Hepatocyte (in vitro differentiated cells): ENCODE measurements around the gene FLOT1. TPM values are rescaled to one million over a fixed set of nuclear protein-coding genes. Genes with fewer than 3 reads are reported as not detected.
A peak's percentile ranks its signal among the peaks of the same experiment; 100 is the strongest.
"Not testable (repeated sequence)": the region's sequence is repeated elsewhere in the genome, so short reads cannot be mapped to it uniquely, and the experiment has no call there.

ENCODE experiments used
- DNase-seq: peaks from one replicate; pipeline ENCODE4 v3.0.0-alpha.2; 2016; ENCODE audit warnings: low spot score
- H2AFZ ChIP-seq: fragments of 200-600 bp; sonication (generic); 2 replicates; pipeline ENCODE4 v1.6.0; 2016; ENCODE audit warnings: antibody characterized with exemption, mild to moderate bottlenecking
- H3K27ac ChIP-seq: fragments of 200-600 bp; sonication (generic); 2 replicates; pipeline ENCODE4 v1.5.1; 2016; ENCODE audit warnings: mild to moderate bottlenecking
- H3K27me3 ChIP-seq: fragments of 200-600 bp; sonication (generic); 2 replicates; pipeline ENCODE4 v1.6.1; 2016
- H3K36me3 ChIP-seq: fragments of 200-600 bp; sonication (generic); replicated peaks from 2 replicates; pipeline ENCODE4 v1.5.1; 2016; ENCODE audit warnings: low read depth; ENCODE audit not compliant: insufficient read depth
- H3K4me1 ChIP-seq: fragments of 200-600 bp; sonication (generic); 2 replicates; pipeline ENCODE4 v1.5.1; 2016; ENCODE audit warnings: mild to moderate bottlenecking, moderate library complexity; ENCODE audit not compliant: insufficient read depth
- H3K4me2 ChIP-seq: fragments of 200-600 bp; sonication (generic); 2 replicates; pipeline ENCODE4 v1.6.0; 2016
- H3K4me3 ChIP-seq: fragments of 200-600 bp; sonication (generic); 2 replicates; pipeline ENCODE4 v1.5.1; 2016; ENCODE audit warnings: mild to moderate bottlenecking
- H3K79me2 ChIP-seq: fragments of 200-600 bp; sonication (generic); 2 replicates; pipeline ENCODE4 v1.6.0; 2017; ENCODE audit warnings: mild to moderate bottlenecking
- H3K9me2 ChIP-seq: fragments of 200-600 bp; sonication (generic); replicated peaks from 2 replicates; pipeline ENCODE4 v1.6.0; 2017; ENCODE audit warnings: mild to moderate bottlenecking; ENCODE audit not compliant: insufficient read depth
- H3K9me3 ChIP-seq: fragments of 200-600 bp; sonication (generic); 2 replicates; pipeline ENCODE4 v1.5.1; 2016; ENCODE audit warnings: low read depth, mild to moderate bottlenecking
- H4K20me1 ChIP-seq: fragments of 200-600 bp; sonication (generic); 2 replicates; pipeline ENCODE4 v1.6.0; 2016; ENCODE audit warnings: mild to moderate bottlenecking; ENCODE audit not compliant: insufficient read depth, poor library complexity, severe bottlenecking
- EZH2 ChIP-seq: fragments of 200-600 bp; sonication (generic); IDR thresholded peaks from 2 replicates; pipeline ENCODE4 v1.6.1; 2016; ENCODE audit warnings: antibody characterized with exemption, mild to moderate bottlenecking, borderline replicate concordance
- EZH2phosphoT487 ChIP-seq: fragments of 200-600 bp; sonication (generic); IDR thresholded peaks from one replicate; pipeline ENCODE4 v1.6.1; 2018; ENCODE audit warnings: antibody characterized with exemption, mild to moderate bottlenecking, low read depth, moderate library complexity; ENCODE audit not compliant: unreplicated experiment, severe bottlenecking
- WGBS: methylation state at CpG from one replicate; pipeline ENCODE4 v1.1.6; 2016; ENCODE audit warnings: low lambda C conversion rate; ENCODE audit errors: missing lambda C conversion rate; 5-methylcytosine and 5-hydroxymethylcytosine counted together
- polyA plus RNA-seq: library from polyadenylated mRNA; unstranded; fragments of >200 nt; fragmentation: Nextera tagmentation; extraction: Ambion mirVana; gene quantifications from 2 replicates; pipeline ENCODE4 v1.2.1, GENCODE V29; 2016
- total RNA-seq: library from RNA; depleted of rRNA; stranded (reverse); fragments of >200 nt; gene quantifications from 2 replicates; pipeline ENCODE4 v1.2.3, GENCODE V29; 2014
- TF ChIP-seq, protein P1 (sequence below): fragments of 200-600 bp; sonication (generic); IDR thresholded peaks from 2 replicates; pipeline ENCODE4 v1.5.1; 2016; ENCODE audit warnings: antibody characterized with exemption, mild to moderate bottlenecking; ENCODE audit not compliant: poor library complexity

FLOT1 gene
- total and polyA plus RNA-seq, 2 experiments from 2014 or later, result 93.5 to 144 TPM

DNA sequence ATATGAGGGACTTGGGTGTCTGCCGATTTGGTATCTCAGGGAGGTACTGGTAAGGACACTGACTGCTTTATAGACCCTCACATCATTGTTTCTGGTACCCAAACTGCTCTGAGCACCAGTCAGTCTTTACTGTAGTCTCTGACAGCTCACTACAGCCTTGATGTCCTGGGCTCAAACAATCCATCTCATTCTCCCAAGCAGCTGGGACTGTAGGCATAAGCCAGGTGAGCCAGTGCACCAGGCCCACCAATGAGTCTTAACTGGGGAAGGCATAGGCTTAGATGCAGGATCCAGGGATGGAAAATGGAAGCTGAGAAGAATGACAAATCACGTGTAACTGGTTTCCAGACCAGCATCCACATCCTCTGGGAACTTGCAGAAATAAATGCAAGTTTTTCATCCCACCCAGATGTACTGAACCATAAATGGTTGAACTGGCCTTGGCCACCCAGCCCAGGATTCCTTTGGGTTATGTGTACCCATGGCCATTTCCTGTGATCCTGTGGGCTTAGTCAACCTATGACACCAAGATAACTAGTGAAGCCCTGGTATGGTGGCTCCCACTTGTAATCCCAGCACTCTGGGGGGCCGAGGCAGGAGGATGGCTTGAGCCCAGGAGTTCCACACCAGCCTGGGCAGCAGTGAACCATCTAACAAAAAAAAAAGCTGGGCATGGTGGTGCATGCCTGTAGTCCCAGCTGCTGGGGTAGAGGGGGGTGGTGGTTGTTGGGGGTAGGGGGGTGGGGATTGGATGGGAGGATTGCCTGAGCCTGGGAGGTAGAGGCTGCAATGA lies 16.6 kb downstream of the FLOT1 start:
- Histone ChIP-seq H3K79me2 (peaks cover 58% of the 10 kb centered on the region), H3K4me3 (no peak overlapping the region), H3K36me3 (no peaks in the 10 kb centered on the region), H2AFZ (no peak overlapping the region), H3K27me3 (no peaks in the 10 kb centered on the region), H3K4me2 (no peak overlapping the region), H3K9me2 (no peaks in the 10 kb centered on the region), H3K9me3 (no peaks in the 10 kb centered on the region), H3K27ac (peak overlapping the region; percentile 18), H3K4me1 (peaks cover 5% of the 10 kb centered on the region), H4K20me1 (peaks cover 46% of the 10 kb centered on the region)
- TF ChIP-seq, protein P1, sequence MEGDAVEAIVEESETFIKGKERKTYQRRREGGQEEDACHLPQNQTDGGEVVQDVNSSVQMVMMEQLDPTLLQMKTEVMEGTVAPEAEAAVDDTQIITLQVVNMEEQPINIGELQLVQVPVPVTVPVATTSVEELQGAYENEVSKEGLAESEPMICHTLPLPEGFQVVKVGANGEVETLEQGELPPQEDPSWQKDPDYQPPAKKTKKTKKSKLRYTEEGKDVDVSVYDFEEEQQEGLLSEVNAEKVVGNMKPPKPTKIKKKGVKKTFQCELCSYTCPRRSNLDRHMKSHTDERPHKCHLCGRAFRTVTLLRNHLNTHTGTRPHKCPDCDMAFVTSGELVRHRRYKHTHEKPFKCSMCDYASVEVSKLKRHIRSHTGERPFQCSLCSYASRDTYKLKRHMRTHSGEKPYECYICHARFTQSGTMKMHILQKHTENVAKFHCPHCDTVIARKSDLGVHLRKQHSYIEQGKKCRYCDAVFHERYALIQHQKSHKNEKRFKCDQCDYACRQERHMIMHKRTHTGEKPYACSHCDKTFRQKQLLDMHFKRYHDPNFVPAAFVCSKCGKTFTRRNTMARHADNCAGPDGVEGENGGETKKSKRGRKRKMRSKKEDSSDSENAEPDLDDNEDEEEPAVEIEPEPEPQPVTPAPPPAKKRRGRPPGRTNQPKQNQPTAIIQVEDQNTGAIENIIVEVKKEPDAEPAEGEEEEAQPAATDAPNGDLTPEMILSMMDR, result no peak
- TF ChIP-seq EZH2, result no peak
- TF ChIP-seq EZH2phosphoT487, result no peak
- WGBS, result 64% methylated on average over 3 of the region's 3 CpGs
- DNase-seq, result no peak

DNA sequence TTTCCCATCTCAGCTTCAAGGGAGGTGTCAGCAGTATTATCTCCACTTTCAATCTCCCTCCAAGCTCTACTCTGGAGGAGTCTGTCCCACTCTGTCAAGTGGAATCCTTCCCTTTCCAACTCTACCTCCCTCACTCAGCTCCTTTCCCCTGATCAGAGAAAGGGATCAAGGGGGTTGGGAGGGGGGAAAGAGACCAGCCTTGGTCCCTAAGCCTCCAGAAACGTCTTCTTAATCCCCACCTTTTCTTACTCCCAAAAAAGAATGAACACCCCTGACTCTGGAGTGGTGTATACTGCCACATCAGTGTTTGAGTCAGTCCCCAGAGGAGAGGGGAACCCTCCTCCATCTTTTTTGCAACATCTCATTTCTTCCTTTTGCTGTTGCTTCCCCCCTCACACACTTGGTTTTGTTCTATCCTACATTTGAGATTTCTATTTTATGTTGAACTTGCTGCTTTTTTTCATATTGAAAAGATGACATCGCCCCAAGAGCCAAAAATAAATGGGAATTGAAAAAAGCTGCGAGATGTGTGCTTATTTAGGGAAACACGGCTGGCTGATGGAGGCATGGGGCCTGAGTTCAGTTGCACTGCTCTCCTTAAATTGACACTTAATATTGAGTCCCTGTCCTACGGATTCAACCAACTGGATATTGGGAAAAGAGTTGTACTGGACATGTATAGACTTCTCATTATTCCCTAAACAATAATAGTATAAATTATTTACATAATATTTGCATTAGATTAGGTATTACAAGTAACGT lies 17.4 kb downstream of the FLOT1 start:
- Histone ChIP-seq H3K27me3 (no peaks in the 10 kb centered on the region), H4K20me1 (peaks cover 46% of the 10 kb centered on the region), H3K36me3 (no peaks in the 10 kb centered on the region), H2AFZ (no peak overlapping the region), H3K79me2 (peaks cover 60% of the 10 kb centered on the region), H3K27ac (peak overlapping the region; percentile 10), H3K4me3 (no peak overlapping the region), H3K9me3 (no peaks in the 10 kb centered on the region), H3K9me2 (no peaks in the 10 kb centered on the region), H3K4me2 (peak overlapping the region; percentile 23), H3K4me1 (peaks cover 5% of the 10 kb centered on the region)
- TF ChIP-seq EZH2 (no peak), EZH2phosphoT487 (no peak)
- TF ChIP-seq, protein P1, result no peak
- 77% methylated on average over 6 of the region's 6 CpGs for WGBS
- DNase-seq, result no peak

DNA sequence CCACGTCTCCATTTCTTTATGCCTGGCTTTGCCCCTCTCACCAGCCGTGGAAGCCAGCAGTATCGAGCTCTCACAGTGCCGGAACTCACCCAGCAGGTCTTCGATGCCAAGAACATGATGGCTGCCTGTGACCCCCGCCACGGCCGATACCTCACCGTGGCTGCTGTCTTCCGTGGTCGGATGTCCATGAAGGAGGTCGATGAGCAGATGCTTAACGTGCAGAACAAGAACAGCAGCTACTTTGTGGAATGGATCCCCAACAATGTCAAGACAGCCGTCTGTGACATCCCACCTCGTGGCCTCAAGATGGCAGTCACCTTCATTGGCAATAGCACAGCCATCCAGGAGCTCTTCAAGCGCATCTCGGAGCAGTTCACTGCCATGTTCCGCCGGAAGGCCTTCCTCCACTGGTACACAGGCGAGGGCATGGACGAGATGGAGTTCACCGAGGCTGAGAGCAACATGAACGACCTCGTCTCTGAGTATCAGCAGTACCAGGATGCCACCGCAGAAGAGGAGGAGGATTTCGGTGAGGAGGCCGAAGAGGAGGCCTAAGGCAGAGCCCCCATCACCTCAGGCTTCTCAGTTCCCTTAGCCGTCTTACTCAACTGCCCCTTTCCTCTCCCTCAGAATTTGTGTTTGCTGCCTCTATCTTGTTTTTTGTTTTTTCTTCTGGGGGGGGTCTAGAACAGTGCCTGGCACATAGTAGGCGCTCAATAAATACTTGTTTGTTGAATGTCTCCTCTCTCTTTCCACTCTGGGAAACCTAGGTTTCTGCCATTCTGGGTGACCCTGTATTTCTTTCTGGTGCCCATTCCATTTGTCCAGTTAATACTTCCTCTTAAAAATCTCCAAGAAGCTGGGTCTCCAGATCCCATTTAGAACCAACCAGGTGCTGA lies 18.4 kb downstream of the FLOT1 start:
- not testable (repeated sequence) for H2AFZ ChIP-seq, H3K4me3 ChIP-seq, H3K27me3 ChIP-seq, H3K9me2 ChIP-seq, H3K9me3 ChIP-seq, H3K4me1 ChIP-seq, DNase-seq, H3K36me3 ChIP-seq
- Histone ChIP-seq H3K79me2 (peaks cover 53% of the 10 kb centered on the region), H3K27ac (peak overlapping the region; percentile 10), H3K4me2 (peak overlapping the region; percentile 14), H4K20me1 (peaks cover 46% of the 10 kb centered on the region)
- 84% methylated on average over 29 of the region's 29 CpGs for WGBS
- TF ChIP-seq, protein P1, result peak; percentile 11

DNA sequence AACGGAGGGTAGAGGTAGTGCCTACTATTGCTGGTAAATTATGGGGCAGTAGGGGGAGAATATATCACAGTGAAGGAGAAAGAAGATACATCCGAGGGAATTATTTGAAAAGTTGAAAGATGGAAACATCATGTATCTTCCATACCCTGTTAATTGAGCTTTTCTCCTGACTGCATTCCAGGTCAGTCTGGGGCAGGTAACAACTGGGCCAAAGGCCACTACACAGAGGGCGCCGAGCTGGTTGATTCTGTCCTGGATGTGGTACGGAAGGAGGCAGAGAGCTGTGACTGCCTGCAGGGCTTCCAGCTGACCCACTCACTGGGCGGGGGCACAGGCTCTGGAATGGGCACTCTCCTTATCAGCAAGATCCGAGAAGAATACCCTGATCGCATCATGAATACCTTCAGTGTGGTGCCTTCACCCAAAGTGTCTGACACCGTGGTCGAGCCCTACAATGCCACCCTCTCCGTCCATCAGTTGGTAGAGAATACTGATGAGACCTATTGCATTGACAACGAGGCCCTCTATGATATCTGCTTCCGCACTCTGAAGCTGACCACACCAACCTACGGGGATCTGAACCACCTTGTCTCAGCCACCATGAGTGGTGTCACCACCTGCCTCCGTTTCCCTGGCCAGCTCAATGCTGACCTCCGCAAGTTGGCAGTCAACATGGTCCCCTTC lies 19.2 kb downstream of the FLOT1 start:
- peaks cover 46% of the 10 kb centered on the region for H4K20me1 ChIP-seq
- not testable (repeated sequence) for H3K27me3 ChIP-seq, H3K4me3 ChIP-seq, H3K36me3 ChIP-seq, DNase-seq, H3K9me2 ChIP-seq, H3K9me3 ChIP-seq, H2AFZ ChIP-seq
- peak overlapping the region; percentile 41 for H3K27ac ChIP-seq
- peaks cover 13% of the 10 kb centered on the region for H3K4me1 ChIP-seq
- H3K4me2 ChIP-seq, result peak overlapping the region; percentile 90
- H3K79me2 ChIP-seq, result peaks cover 58% of the 10 kb centered on the region
- WGBS, result 74% methylated on average over 16 of the region's 16 CpGs
